ENCODE data around the gene MIA3.

GRCh38 chr1:222670110-222670509 is 52.2 kb downstream of the MIA3 start:
- TF ChIP-seq CTCF (conservative IDR thresholded peaks at IDR 0.05; ENCODE audit: low read depth, low read length) (no peak), EZH2phosphoT487 (IDR thresholded peaks at IDR 0.05; ENCODE audit: borderline replicate concordance, low read length) (no peak)
